SK-N-SH (cell line): ENCODE results near the gene CCN5. TPM values are rescaled to one million over a fixed set of nuclear protein-coding genes. Genes with fewer than 3 reads are reported as not detected.

Experiments
- CTCF ChIA-PET: fragments of 300-600, 350-600 bp; formaldehyde crosslinking; extraction: SDS; loops from one replicate; lab custom pipeline; 2021; lab: Yijun Ruan, JAX
- POLR2A ChIA-PET: fragments of 350-600 bp; sonication (Branson Sonifier 250); formaldehyde crosslinking; extraction: SDS; loops from one replicate; lab custom pipeline; 2020; ENCODE audit warnings: antibody characterized with exemption, inconsistent platforms; lab: Yijun Ruan, JAX
- DNase-seq: peaks from one replicate; pipeline ENCODE4 v3.0.0; 2012
- H2AFZ ChIP-seq: fragments of 200-600 bp; sonication (generic); 2 replicates; pipeline ENCODE4 v1.8.1; 2016; ENCODE audit warnings: antibody characterized with exemption, mild to moderate bottlenecking, low read depth
- H3F3A ChIP-seq: fragments of 200-600 bp; sonication (generic); replicated peaks from 2 replicates; pipeline ENCODE3; 2016; ENCODE audit warnings: antibody characterized with exemption, mild to moderate bottlenecking; ENCODE audit not compliant: insufficient read depth
- H3K27ac ChIP-seq, 2 experiments: fragments of 200-500 bp in 1 of 2; fragments of 200-600 bp in 1 of 2; sonication (Bioruptor generic) in 1 of 2; sonication (generic), shearing (Covaris generic) in 1 of 2; 2 replicates each; pipeline versions ENCODE4 v1.5.1 to v1.6.1; 2014 to 2016; ENCODE audit warnings: low read depth in 2 of 2, inconsistent platforms in 1 of 2, low read length in 1 of 2, mild to moderate bottlenecking in 1 of 2, mixed read lengths in 1 of 2
- H3K27me3 ChIP-seq: fragments of 200-600 bp; sonication (generic), shearing (Covaris generic); 2 replicates; pipeline ENCODE4 v1.6.1; 2016; ENCODE audit warnings: mixed run types; ENCODE audit not compliant: insufficient read depth
- H3K36me3 ChIP-seq, 2 experiments: fragments of 200-500 bp in 1 of 2; fragments of 200-600 bp in 1 of 2; sonication (Bioruptor generic) in 1 of 2; sonication (generic) in 1 of 2; replicated peaks in 1 of 2; 2 replicates each; pipeline versions ENCODE3 to v1.5.1; 2014 to 2016; ENCODE audit warnings: low read length in 1 of 2, mild to moderate bottlenecking in 1 of 2; ENCODE audit not compliant: insufficient read depth in 2 of 2, control insufficient read depth in 1 of 2
- H3K4me1 ChIP-seq, 2 experiments: fragments of 200-500 bp in 1 of 2; fragments of 200-600 bp in 1 of 2; sonication (Bioruptor generic) in 1 of 2; sonication (generic), shearing (Covaris generic) in 1 of 2; 2 replicates each; pipeline versions ENCODE4 v1.5.1 to v1.6.1; 2014 to 2016; ENCODE audit warnings: low read depth in 1 of 2, low read length in 1 of 2, mixed run types in 1 of 2; ENCODE audit not compliant: insufficient read depth in 2 of 2, control insufficient read depth in 1 of 2
- H3K4me2 ChIP-seq: fragments of 200-600 bp; sonication (generic), shearing (Covaris generic); 2 replicates; pipeline ENCODE4 v1.6.1; 2017; ENCODE audit warnings: mixed run types
- H3K4me3 ChIP-seq, 2 experiments: fragments of 200-500 bp in 1 of 2; fragments of 200-600 bp in 1 of 2; sonication (Bioruptor generic) in 1 of 2; sonication (generic), shearing (Covaris generic) in 1 of 2; 2 replicates each; pipeline versions ENCODE4 v1.5.1 to v1.8.1; 2014 to 2016; ENCODE audit warnings: low read depth in 2 of 2, inconsistent platforms in 1 of 2, low read length in 1 of 2, mild to moderate bottlenecking in 1 of 2, mixed read lengths in 1 of 2, moderate library complexity in 1 of 2
- H3K79me2 ChIP-seq: fragments of 200-600 bp; sonication (generic); 2 replicates; pipeline ENCODE4 v1.8.1; 2017; ENCODE audit warnings: mild to moderate bottlenecking; ENCODE audit not compliant: insufficient read depth
- H3K9ac ChIP-seq: fragments of 200-600 bp; sonication (generic); 2 replicates; pipeline ENCODE4 v1.6.1; 2017; ENCODE audit warnings: mixed run types
- H3K9me2 ChIP-seq: fragments of 200-600 bp; sonication (generic); 2 replicates; pipeline ENCODE4 v1.6.1; 2017; ENCODE audit warnings: mixed run types
- H3K9me3 ChIP-seq: fragments of 200-600 bp; sonication (generic); 2 replicates; pipeline ENCODE4 v1.6.1; 2017; ENCODE audit warnings: mixed run types, mild to moderate bottlenecking, moderate library complexity
- H4K20me1 ChIP-seq: fragments of 200-600 bp; sonication (generic); 2 replicates; pipeline ENCODE4 v1.6.1; 2017; ENCODE audit warnings: mild to moderate bottlenecking, mixed run types; ENCODE audit not compliant: insufficient read depth
- EZH2phosphoT487 ChIP-seq: fragments of 200-600 bp; sonication (generic); IDR thresholded peaks from 2 replicates; pipeline ENCODE4 v1.6.1; 2017; ENCODE audit warnings: low read depth, mixed run types, mild to moderate bottlenecking, antibody characterized with exemption, moderate library complexity, borderline replicate concordance
- JUND ChIP-seq: IDR thresholded peaks from 2 replicates; pipeline ENCODE4 v1.4.0; 2012
- MXI1 ChIP-seq: IDR thresholded peaks from 2 replicates; pipeline ENCODE4 v1.6.1; 2012; ENCODE audit warnings: mild to moderate bottlenecking, low read depth, low read length, improper control_type of control experiment
- NFIC ChIP-seq: IDR thresholded peaks from 2 replicates; pipeline ENCODE4 v1.4.0; 2012; ENCODE audit warnings: borderline replicate concordance
- POLR2AphosphoS5 ChIP-seq: IDR thresholded peaks from 2 replicates; pipeline ENCODE4 v1.6.1; 2012; ENCODE audit warnings: low read depth, low read length
- RAD21 ChIP-seq: IDR thresholded peaks from 2 replicates; pipeline ENCODE4 v1.6.1; 2012; ENCODE audit warnings: mild to moderate bottlenecking, low read length
- REST ChIP-seq: IDR thresholded peaks from 2 replicates; pipeline ENCODE4 v1.6.1; 2012; ENCODE audit warnings: mild to moderate bottlenecking, low read depth, low read length, moderate library complexity
- RXRA ChIP-seq: IDR thresholded peaks from 2 replicates; pipeline ENCODE4 v1.4.0; 2012; ENCODE audit warnings: low read depth, mild to moderate bottlenecking, borderline replicate concordance
- WGBS: methylation state at CpG from one replicate; pipeline ENCODE4 v1.1.6; 2017; ENCODE audit warnings: low lambda C conversion rate; 5-methylcytosine and 5-hydroxymethylcytosine counted together
- polyA plus RNA-seq, 3 experiments: library from polyadenylated mRNA; depleted of rRNA; stranded (reverse); fragments of >200 nt; gene quantifications; 2 replicates each; pipeline ENCODE4 v1.2.3, GENCODE V29; 2012
- TF ChIP-seq, protein P1 (sequence below): IDR thresholded peaks from 2 replicates; pipeline ENCODE4 v1.4.0; 2012; ENCODE audit warnings: low read depth, borderline replicate concordance
- TF ChIP-seq, protein P2 (sequence below): IDR thresholded peaks from 2 replicates; pipeline ENCODE4 v1.4.0; 2012; ENCODE audit warnings: low read depth, borderline replicate concordance

Gene CCN5
- polyA plus RNA-seq, 1 of the 3 experiments (the other 2 are of a cell fraction), result 0.05 TPM

DNA sequence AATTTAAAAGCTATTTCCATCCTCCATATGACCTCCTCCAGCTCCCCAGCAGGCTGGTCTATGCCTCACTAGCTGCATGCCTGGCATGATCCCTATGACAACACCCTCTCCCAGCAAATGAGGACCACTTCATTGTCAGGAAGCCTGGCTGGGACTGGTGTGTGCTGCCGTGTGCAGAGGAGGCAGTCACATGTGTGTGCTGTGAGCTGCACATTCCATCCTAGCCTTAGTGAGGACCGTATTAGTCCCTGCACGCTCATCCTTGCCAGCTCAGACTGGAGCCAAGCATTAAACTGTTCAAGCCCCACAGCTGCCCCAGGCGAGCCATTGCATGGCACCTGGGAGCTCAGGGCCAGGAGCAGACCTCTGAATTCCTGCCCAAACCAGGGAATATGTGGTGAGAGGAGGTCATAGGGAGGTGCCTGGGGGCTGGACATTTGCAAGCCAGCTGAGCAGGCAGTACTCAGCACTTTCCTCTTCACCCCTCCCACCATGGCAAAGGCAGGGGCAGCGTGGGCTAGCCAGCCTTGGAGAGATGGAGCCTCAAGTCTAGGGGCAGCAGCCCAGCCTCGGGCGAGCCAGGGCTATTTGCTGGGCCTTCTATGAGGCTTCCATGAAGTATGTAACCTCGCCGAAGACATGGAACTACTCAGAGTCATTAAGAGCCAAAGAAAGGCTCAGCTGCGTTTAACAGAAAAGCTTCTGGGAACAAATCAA, 8.7 kb upstream of the CCN5 start:
- Histone ChIP-seq H3K4me3 (no peak overlapping the region), H3K36me3 (no peaks in the 10 kb centered on the region), H3K9me3 (no peaks in the 10 kb centered on the region), H2AFZ (no peak overlapping the region), H3K27ac (no peak overlapping the region; a peak in 1 of 4 replicates), H3K79me2 (no peaks in the 10 kb centered on the region), H3K4me1 (peaks cover 5 to 10% of the 10 kb centered on the region in 2 experiments; a peak in 2 of 4 replicates), H3F3A (no peaks in the 10 kb centered on the region), H3K9me2 (no peaks in the 10 kb centered on the region), H3K27me3 (no peaks in the 10 kb centered on the region), H4K20me1 (no peaks in the 10 kb centered on the region), H3K4me2 (no peak overlapping the region), H3K9ac (no peak overlapping the region)
- CTCF ChIA-PET, result interaction anchor here (0.8 to 7.0 kb wide), 5 partner anchors 16 to 94 kb away, joined by 3 to 61 read pairs (median 3); no protein-coding TSS in a partner anchor
- DNase-seq, result no peak
- POLR2A ChIA-PET, result no interaction called here
- 66% methylated on average over 6 of the region's 10 CpGs for WGBS
- TF ChIP-seq RXRA (no peak), POLR2AphosphoS5 (no peak), REST (no peak), MXI1 (no peak), EZH2phosphoT487 (no peak), JUND (no peak), RAD21 (no peak), NFIC (no peak)
- TF ChIP-seq, protein P1, sequence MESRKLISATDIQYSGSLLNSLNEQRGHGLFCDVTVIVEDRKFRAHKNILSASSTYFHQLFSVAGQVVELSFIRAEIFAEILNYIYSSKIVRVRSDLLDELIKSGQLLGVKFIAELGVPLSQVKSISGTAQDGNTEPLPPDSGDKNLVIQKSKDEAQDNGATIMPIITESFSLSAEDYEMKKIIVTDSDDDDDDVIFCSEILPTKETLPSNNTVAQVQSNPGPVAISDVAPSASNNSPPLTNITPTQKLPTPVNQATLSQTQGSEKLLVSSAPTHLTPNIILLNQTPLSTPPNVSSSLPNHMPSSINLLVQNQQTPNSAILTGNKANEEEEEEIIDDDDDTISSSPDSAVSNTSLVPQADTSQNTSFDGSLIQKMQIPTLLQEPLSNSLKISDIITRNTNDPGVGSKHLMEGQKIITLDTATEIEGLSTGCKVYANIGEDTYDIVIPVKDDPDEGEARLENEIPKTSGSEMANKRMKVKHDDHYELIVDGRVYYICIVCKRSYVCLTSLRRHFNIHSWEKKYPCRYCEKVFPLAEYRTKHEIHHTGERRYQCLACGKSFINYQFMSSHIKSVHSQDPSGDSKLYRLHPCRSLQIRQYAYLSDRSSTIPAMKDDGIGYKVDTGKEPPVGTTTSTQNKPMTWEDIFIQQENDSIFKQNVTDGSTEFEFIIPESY, result no peak
- TF ChIP-seq, protein P2, sequence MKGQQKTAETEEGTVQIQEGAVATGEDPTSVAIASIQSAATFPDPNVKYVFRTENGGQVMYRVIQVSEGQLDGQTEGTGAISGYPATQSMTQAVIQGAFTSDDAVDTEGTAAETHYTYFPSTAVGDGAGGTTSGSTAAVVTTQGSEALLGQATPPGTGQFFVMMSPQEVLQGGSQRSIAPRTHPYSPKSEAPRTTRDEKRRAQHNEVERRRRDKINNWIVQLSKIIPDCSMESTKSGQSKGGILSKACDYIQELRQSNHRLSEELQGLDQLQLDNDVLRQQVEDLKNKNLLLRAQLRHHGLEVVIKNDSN, result no peak
